ENCODE data around the gene STARD5. TPM values are rescaled to one million over a fixed set of nuclear protein-coding genes. Genes with fewer than 3 reads are reported as not detected.

Gene STARD5
- total RNA-seq, 1 donor from 2014 or later, result 6.7 TPM

Other genes starting within 250 kb of the STARD5 start
- 0.17 TPM for gene CFAP161, start 189.9 kb downstream of the STARD5 start, total RNA-seq
- gene IL16, start 127.3 kb downstream of the STARD5 start, total RNA-seq, result 16.5 TPM
- 0.06 TPM for gene TMC3, start 50.1 kb upstream of the STARD5 start, total RNA-seq